ENCODE measurements around the gene CLPTM1L.

The CLPTM1L gene

GRCh38 chr5:1388383-1388967, 43.6 kb upstream of the CLPTM1L start:
- TF ChIP-seq CTCF (conservative IDR thresholded peaks at IDR 0.05; ENCODE audit: low read depth, low read length), result no peak
- H3K4me2 ChIP-seq, result no peak overlapping the region
- H3K4me1 ChIP-seq (ENCODE audit: low read depth, poor library complexity, severe bottlenecking), result peaks cover 17% of the 10 kb centered on the region
- H4K20me1 ChIP-seq (ENCODE audit: insufficient read depth), result no peaks in the 10 kb centered on the region
- no peaks in the 10 kb centered on the region for H3K79me2 ChIP-seq (ENCODE audit: insufficient read depth, low read depth)
- H3K27me3 ChIP-seq (ENCODE audit: insufficient read depth, low read depth), result peaks cover 54% of the 10 kb centered on the region
- no peaks in the 10 kb centered on the region for H3K36me3 ChIP-seq (ENCODE audit: insufficient read depth)
- no peak overlapping the region for H2AFZ ChIP-seq (ENCODE audit: low read depth)
- H3K9ac ChIP-seq, result no peak overlapping the region
- no peak overlapping the region for H3K27ac ChIP-seq
- no peak overlapping the region for H3K4me3 ChIP-seq (IDR thresholded peaks at IDR 0.05; ENCODE audit: insufficient read depth, low read depth, low read length)

- Histone ChIP-seq H3K36me3 (ENCODE audit: insufficient read depth) (no peaks in the 10 kb centered on the region), H3K27me3 (ENCODE audit: insufficient read depth, low read depth) (peaks cover 48% of the 10 kb centered on the region), H3K79me2 (ENCODE audit: insufficient read depth, low read depth) (no peaks in the 10 kb centered on the region), H3K9ac (no peak overlapping the region), H3K27ac (no peak overlapping the region), H2AFZ (ENCODE audit: low read depth) (no peak overlapping the region), H3K4me2 (no peak overlapping the region; the same call in 1 of the 2 replicates), H3K4me3 (IDR thresholded peaks at IDR 0.05; ENCODE audit: insufficient read depth, low read depth, low read length) (no peak overlapping the region), H4K20me1 (ENCODE audit: insufficient read depth) (no peaks in the 10 kb centered on the region), H3K4me1 (ENCODE audit: low read depth, poor library complexity, severe bottlenecking) (peaks cover 17% of the 10 kb centered on the region)
- TF ChIP-seq CTCF (conservative IDR thresholded peaks at IDR 0.05; ENCODE audit: low read depth, low read length), result no peak
Observed at GRCh38 chr5:1387876-1388275, 43.0 kb upstream of the CLPTM1L start.

GRCh38 chr5:1387059-1387755, 42.3 kb upstream of the CLPTM1L start:
- H3K4me1 ChIP-seq (ENCODE audit: low read depth, poor library complexity, severe bottlenecking), result peaks cover 17% of the 10 kb centered on the region
- H3K4me2 ChIP-seq, result peak overlapping the region; percentile 40
- TF ChIP-seq CTCF (conservative IDR thresholded peaks at IDR 0.05; ENCODE audit: low read depth, low read length), result no peak
- no peaks in the 10 kb centered on the region for H4K20me1 ChIP-seq (ENCODE audit: insufficient read depth)
- peak overlapping the region; percentile 50; the same call in 1 of the 2 replicates for H2AFZ ChIP-seq (ENCODE audit: low read depth)
- H3K79me2 ChIP-seq (ENCODE audit: insufficient read depth, low read depth), result no peaks in the 10 kb centered on the region
- H3K27ac ChIP-seq, result no peak overlapping the region
- H3K27me3 ChIP-seq (ENCODE audit: insufficient read depth, low read depth), result peaks cover 44% of the 10 kb centered on the region
- no peaks in the 10 kb centered on the region for H3K36me3 ChIP-seq (ENCODE audit: insufficient read depth)
- peak overlapping the region; percentile 69; the same call in 1 of the 2 replicates for H3K9ac ChIP-seq
- H3K4me3 ChIP-seq (IDR thresholded peaks at IDR 0.05; ENCODE audit: insufficient read depth, low read depth, low read length), result no peak overlapping the region

GRCh38 chr5:1386274-1386717, 41.4 kb upstream of the CLPTM1L start:
- Histone ChIP-seq H3K36me3 (ENCODE audit: insufficient read depth) (no peaks in the 10 kb centered on the region), H3K79me2 (ENCODE audit: insufficient read depth, low read depth) (no peaks in the 10 kb centered on the region), H4K20me1 (ENCODE audit: insufficient read depth) (no peaks in the 10 kb centered on the region), H3K27me3 (ENCODE audit: insufficient read depth, low read depth) (peaks cover 36% of the 10 kb centered on the region; the same call in 1 of the 2 replicates), H3K4me3 (IDR thresholded peaks at IDR 0.05; ENCODE audit: insufficient read depth, low read depth, low read length) (peak overlapping the region; percentile 50), H3K4me2 (peak overlapping the region; percentile 40), H2AFZ (ENCODE audit: low read depth) (peak overlapping the region; percentile 50), H3K9ac (peak overlapping the region; percentile 69), H3K4me1 (ENCODE audit: low read depth, poor library complexity, severe bottlenecking) (peaks cover 17% of the 10 kb centered on the region), H3K27ac (peak overlapping the region; percentile 35; the same call in 1 of the 2 replicates)
- no peak for TF ChIP-seq CTCF (conservative IDR thresholded peaks at IDR 0.05; ENCODE audit: low read depth, low read length)
